GM12878 (cell line): ENCODE data around the gene MXD1. TPM values are rescaled to one million over a fixed set of nuclear protein-coding genes. Genes with fewer than 3 reads are reported as not detected.

Experiments used
- ATAC-seq: fragments of 200-7000 bp; cut with Tn5 transposase; 3 replicates; pipeline ENCODE4 v1.9.1; 2020; ENCODE audit warnings: mild to moderate bottlenecking, moderate library complexity
- BruUV-seq: library from RNA; stranded (reverse); fragments of 400-500 nt; replicated peaks from 2 replicates; lab custom pipeline; 2021; lab: Mats Ljungman, UMichigan
- CTCF ChIA-PET: fragments of 300-600 bp; sonication (Branson Sonifier 250); formaldehyde crosslinking; extraction: SDS; loops from one replicate; lab custom pipeline; 2021; ENCODE audit warnings: inconsistent platforms; lab: Yijun Ruan, JAX
- POLR2A ChIA-PET: fragments of 350-600 bp; formaldehyde crosslinking; extraction: SDS; loops from one replicate; lab custom pipeline; 2021; ENCODE audit warnings: inconsistent platforms; lab: Charles Lee
- RAD21 ChIA-PET: fragments of 300-600 bp; sonication (Branson Sonifier 250); formaldehyde crosslinking; loops from one replicate; lab custom pipeline; 2023; ENCODE audit warnings: antibody characterized with exemption; ENCODE audit not compliant: unreplicated experiment; lab: Charles Lee
- SMC1A ChIA-PET: fragments of 300-600 bp; sonication (Branson Sonifier 250); formaldehyde crosslinking; loops from one replicate; lab custom pipeline; 2023; ENCODE audit not compliant: unreplicated experiment, uncharacterized antibody; lab: Charles Lee
- DNase-seq: peaks from one replicate; pipeline ENCODE4 v3.0.0-alpha.2; 2011; ENCODE audit warnings: low read depth, low spot score
- FAIRE-seq: peaks from 3 replicates; lab custom pipeline; 2011; peaks lifted over from hg19 to GRCh38; lab: Jason Lieb, UNC
- H2AFZ ChIP-seq: 2 replicates; pipeline ENCODE4 v1.6.0; 2011; ENCODE audit warnings: low read depth, low read length, control low read depth; ENCODE audit not compliant: control insufficient read depth
- H3K27ac ChIP-seq: 2 replicates; pipeline ENCODE4 v1.5.1; 2011; ENCODE audit warnings: control low read depth; ENCODE audit not compliant: control insufficient read depth, insufficient read depth
- H3K27me3 ChIP-seq, 2 experiments: replicated peaks in 1 of 2; 2 replicates each; pipeline versions ENCODE4 v1.6.0 to v1.6.1; 2011; ENCODE audit warnings: low read length in 1 of 2; ENCODE audit not compliant: control insufficient read depth in 2 of 2, insufficient read depth in 2 of 2
- H3K36me3 ChIP-seq, 2 experiments: 2 replicates each; pipeline ENCODE4 v1.5.1; 2011; ENCODE audit warnings: low read length in 1 of 2; ENCODE audit not compliant: control insufficient read depth in 2 of 2, insufficient read depth in 2 of 2
- H3K4me1 ChIP-seq: 2 replicates; pipeline ENCODE4 v1.6.1; 2011; ENCODE audit warnings: mild to moderate bottlenecking, low read length, moderate library complexity, mixed read lengths; ENCODE audit not compliant: control insufficient read depth, insufficient read depth
- H3K4me2 ChIP-seq: 2 replicates; pipeline ENCODE4 v1.6.0; 2011; ENCODE audit warnings: control low read depth; ENCODE audit not compliant: control insufficient read depth, insufficient read depth
- H3K4me3 ChIP-seq: fragments of 200-600 bp; sonication (generic); 2 replicates; pipeline ENCODE4 v1.5.1; 2016
- H3K79me2 ChIP-seq: 2 replicates; pipeline ENCODE4 v1.6.0; 2011; ENCODE audit warnings: low read length; ENCODE audit not compliant: control insufficient read depth, insufficient read depth
- H3K9ac ChIP-seq: 2 replicates; pipeline ENCODE4 v1.8.0; 2011; ENCODE audit warnings: low read length, control low read depth, mixed read lengths; ENCODE audit not compliant: control insufficient read depth, insufficient read depth
- H3K9me3 ChIP-seq: replicated peaks from 3 replicates; pipeline ENCODE4 v1.5.1; 2011; ENCODE audit warnings: mild to moderate bottlenecking, low read length; ENCODE audit not compliant: control insufficient read depth, insufficient read depth
- H4K20me1 ChIP-seq: 2 replicates; pipeline ENCODE4 v1.6.0; 2011; ENCODE audit not compliant: control insufficient read depth, insufficient read depth
- CUX1 ChIP-seq: IDR thresholded peaks from 2 replicates; pipeline ENCODE4 v1.6.1; 2012; ENCODE audit warnings: improper control_type of control experiment, low read depth, low read length; ENCODE audit not compliant: insufficient replicate concordance
- FOXM1 ChIP-seq: IDR thresholded peaks from 2 replicates; pipeline ENCODE4 v1.6.1; 2012; ENCODE audit warnings: low read depth, mild to moderate bottlenecking, inconsistent platforms, low read length, moderate library complexity
- JUND ChIP-seq: IDR thresholded peaks from 2 replicates; pipeline ENCODE4 v1.6.1; 2012; ENCODE audit warnings: low read depth, mild to moderate bottlenecking, low read length, improper control_type of control experiment, moderate library complexity
- MAX ChIP-seq: IDR thresholded peaks from 2 replicates; pipeline ENCODE4 v1.6.1; 2012; ENCODE audit warnings: low read depth, low read length, improper control_type of control experiment
- MEF2B ChIP-seq: fragments of 450-650 bp; IDR thresholded peaks from 2 replicates; pipeline ENCODE4 v1.6.1; 2018; ENCODE audit warnings: mild to moderate bottlenecking, moderate library complexity; ENCODE audit not compliant: partially characterized antibody, poor library complexity, severe bottlenecking
- NFYB ChIP-seq: IDR thresholded peaks from 2 replicates; pipeline ENCODE4 v1.6.1; 2011; ENCODE audit warnings: low read depth, mild to moderate bottlenecking, low read length, improper control_type of control experiment, moderate library complexity; ENCODE audit not compliant: insufficient read depth
- SREBF1 ChIP-seq: IDR thresholded peaks from 2 replicates; pipeline ENCODE4 v1.6.1; 2012; ENCODE audit warnings: mild to moderate bottlenecking, low read length
- in situ Hi-C: fragments of 300-500 bp; cut with MboI; formaldehyde crosslinking; loops from 9 replicates; pipeline ENCODE4 v1.14.3; 2018; ENCODE audit warnings: mixed read lengths
- intact Hi-C: fragments of 100-400 bp; cut with micrococcal nuclease; formaldehyde crosslinking; loops from one replicate; pipeline ENCODE4 v1.14.2; 2022; ENCODE audit not compliant: unreplicated experiment
- polyA plus RNA-seq, 11 experiments: library from polyadenylated mRNA; depleted of rRNA in 4 of 11; unstranded in 6 of 11; stranded (reverse) in 5 of 11; fragments of >200 nt; fragmentation: Nextera tagmentation in 4 of 11; fragmentation: Illumina TruSeq in 1 of 11; extraction: Ambion mirVana in 4 of 11; extraction: Trizol in 1 of 11; gene quantifications; 1 replicate in 1 of 11; 2 replicates in 10 of 11; pipeline versions ENCODE4 v1.2.1 to v1.2.3, GENCODE V29; 2011 to 2016; ENCODE audit warnings: inconsistent platforms in 2 of 11, missing spikeins in 2 of 11, low read depth in 1 of 11
- total RNA-seq, 4 experiments: library from RNA; depleted of rRNA in 3 of 4; stranded (reverse); fragments of >200 nt in 3 of 4; fragmentation: Illumina TruSeq in 1 of 4; extraction: Trizol in 1 of 4; gene quantifications; 2 replicates each; pipeline versions ENCODE4 v1.2.1 to v1.2.3, GENCODE V29; 2013 to 2021
- TF ChIP-seq, protein P1 (sequence below): fragments of 450-650 bp; formaldehyde crosslinking; IDR thresholded peaks from 2 replicates; pipeline ENCODE4 v1.5.0; 2022; ENCODE audit warnings: mild to moderate bottlenecking, missing genetic modification characterization
- TF ChIP-seq, protein P2 (sequence below): fragments of 450-650 bp; conservative IDR thresholded peaks from 2 replicates; pipeline ENCODE4 v1.6.1; 2017; ENCODE audit warnings: mild to moderate bottlenecking, moderate library complexity

Gene MXD1
- total and polyA plus RNA-seq, 10 of the 15 experiments (the other 5 are each of a cell fraction or from before 2014, with no cell fraction given) = 2.2 to 10.2 (median 3.3) TPM

- in situ Hi-C loops (loop anchor here (5.0 kb wide), 2 partner anchors 240 to 385 kb away; partner anchors contain the start of gene SNRPG), intact Hi-C loops (no loop called here)
- no peak for ATAC-seq
- no peaks in the 10 kb centered on the region for H3K27me3 ChIP-seq
- H3K4me2 ChIP-seq = no peak overlapping the region
- ChIA-PET RAD21 (interaction anchor here (0.8 kb wide), 1 partner anchor 182 kb away, joined by 3 read pairs; no protein-coding TSS in a partner anchor), POLR2A (interaction anchor here (0.5 to 0.7 kb wide), 2 partner anchors 217 to 570 kb away, joined by 5 to 6 read pairs; no protein-coding TSS in a partner anchor), CTCF (interaction anchor here (0.6 to 2.8 kb wide), 2 partner anchors 19 to 182 kb away, joined by 3 to 11 read pairs; no protein-coding TSS in a partner anchor), SMC1A (no interaction called here)
- H3K9me3 ChIP-seq = no peaks in the 10 kb centered on the region
- peaks cover 1% of the 10 kb centered on the region; the same call in 1 of the 2 replicates for H3K4me1 ChIP-seq
- H3K9ac ChIP-seq = no peak overlapping the region
- no peak for DNase-seq
- FAIRE-seq = no peak
- peaks cover 0 to 12% of the 10 kb centered on the region in 2 experiments; a peak in 2 of 4 replicates for H3K36me3 ChIP-seq
- H3K79me2 ChIP-seq = no peaks in the 10 kb centered on the region; the same call in 1 of the 2 replicates
- no TSS peak for BruUV-seq
- no peak overlapping the region for H2AFZ ChIP-seq
- H3K27ac ChIP-seq = no peak overlapping the region
- no peaks in the 10 kb centered on the region for H4K20me1 ChIP-seq
- H3K4me3 ChIP-seq = no peak overlapping the region
- no peak for TF ChIP-seq JUND
- TF ChIP-seq, protein P1, sequence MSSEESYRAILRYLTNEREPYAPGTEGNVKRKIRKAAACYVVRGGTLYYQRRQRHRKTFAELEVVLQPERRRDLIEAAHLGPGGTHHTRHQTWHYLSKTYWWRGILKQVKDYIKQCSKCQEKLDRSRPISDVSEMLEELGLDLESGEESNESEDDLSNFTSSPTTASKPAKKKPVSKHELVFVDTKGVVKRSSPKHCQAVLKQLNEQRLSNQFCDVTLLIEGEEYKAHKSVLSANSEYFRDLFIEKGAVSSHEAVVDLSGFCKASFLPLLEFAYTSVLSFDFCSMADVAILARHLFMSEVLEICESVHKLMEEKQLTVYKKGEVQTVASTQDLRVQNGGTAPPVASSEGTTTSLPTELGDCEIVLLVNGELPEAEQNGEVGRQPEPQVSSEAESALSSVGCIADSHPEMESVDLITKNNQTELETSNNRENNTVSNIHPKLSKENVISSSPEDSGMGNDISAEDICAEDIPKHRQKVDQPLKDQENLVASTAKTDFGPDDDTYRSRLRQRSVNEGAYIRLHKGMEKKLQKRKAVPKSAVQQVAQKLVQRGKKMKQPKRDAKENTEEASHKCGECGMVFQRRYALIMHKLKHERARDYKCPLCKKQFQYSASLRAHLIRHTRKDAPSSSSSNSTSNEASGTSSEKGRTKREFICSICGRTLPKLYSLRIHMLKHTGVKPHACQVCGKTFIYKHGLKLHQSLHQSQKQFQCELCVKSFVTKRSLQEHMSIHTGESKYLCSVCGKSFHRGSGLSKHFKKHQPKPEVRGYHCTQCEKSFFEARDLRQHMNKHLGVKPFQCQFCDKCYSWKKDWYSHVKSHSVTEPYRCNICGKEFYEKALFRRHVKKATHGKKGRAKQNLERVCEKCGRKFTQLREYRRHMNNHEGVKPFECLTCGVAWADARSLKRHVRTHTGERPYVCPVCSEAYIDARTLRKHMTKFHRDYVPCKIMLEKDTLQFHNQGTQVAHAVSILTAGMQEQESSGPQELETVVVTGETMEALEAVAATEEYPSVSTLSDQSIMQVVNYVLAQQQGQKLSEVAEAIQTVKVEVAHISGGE (CRISPR knock-in tag) = no peak
- TF ChIP-seq, protein P2, sequence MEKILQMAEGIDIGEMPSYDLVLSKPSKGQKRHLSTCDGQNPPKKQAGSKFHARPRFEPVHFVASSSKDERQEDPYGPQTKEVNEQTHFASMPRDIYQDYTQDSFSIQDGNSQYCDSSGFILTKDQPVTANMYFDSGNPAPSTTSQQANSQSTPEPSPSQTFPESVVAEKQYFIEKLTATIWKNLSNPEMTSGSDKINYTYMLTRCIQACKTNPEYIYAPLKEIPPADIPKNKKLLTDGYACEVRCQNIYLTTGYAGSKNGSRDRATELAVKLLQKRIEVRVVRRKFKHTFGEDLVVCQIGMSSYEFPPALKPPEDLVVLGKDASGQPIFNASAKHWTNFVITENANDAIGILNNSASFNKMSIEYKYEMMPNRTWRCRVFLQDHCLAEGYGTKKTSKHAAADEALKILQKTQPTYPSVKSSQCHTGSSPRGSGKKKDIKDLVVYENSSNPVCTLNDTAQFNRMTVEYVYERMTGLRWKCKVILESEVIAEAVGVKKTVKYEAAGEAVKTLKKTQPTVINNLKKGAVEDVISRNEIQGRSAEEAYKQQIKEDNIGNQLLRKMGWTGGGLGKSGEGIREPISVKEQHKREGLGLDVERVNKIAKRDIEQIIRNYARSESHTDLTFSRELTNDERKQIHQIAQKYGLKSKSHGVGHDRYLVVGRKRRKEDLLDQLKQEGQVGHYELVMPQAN = no peak
- TF ChIP-seq CUX1 = no peak
- TF ChIP-seq SREBF1 = no peak
- TF ChIP-seq MAX = no peak
- TF ChIP-seq FOXM1 = no peak
- no peak for TF ChIP-seq MEF2B
- TF ChIP-seq NFYB = no peak
Observed at GRCh38 chr2:69907216-69907615, 7.7 kb upstream of the MXD1 start.
